WTC11 (cell line): ENCODE measurements around the gene TMPRSS12. TPM values are rescaled to one million over a fixed set of nuclear protein-coding genes. Genes with fewer than 3 reads are reported as not detected.

Source experiments
- ATAC-seq: fragments of 200-7000 bp; cut with Tn5 transposase; 2 replicates; pipeline ENCODE4 v1.10.0; 2021; ENCODE audit warnings: mild to moderate bottlenecking, moderate library complexity
- CTCF ChIA-PET: fragments of 300-600 bp; sonication (Branson Sonifier 250); formaldehyde crosslinking; loops from one replicate; lab custom pipeline; 2021; ENCODE audit warnings: antibody characterized with exemption; lab: Charles Lee
- POLR2A ChIA-PET: fragments of 350-600 bp; sonication (Branson Sonifier 250); formaldehyde crosslinking; loops from one replicate; lab custom pipeline; 2021; ENCODE audit warnings: antibody characterized with exemption; lab: Charles Lee
- DNase-seq: peaks from one replicate; pipeline ENCODE4 v3.0.0; 2021; ENCODE audit warnings: low spot score
- H3K27ac Mint-ChIP-seq: 2 replicates; pipeline ENCODE4 v1.8.0; 2021; ENCODE audit warnings: mixed read lengths
- H3K27me3 Mint-ChIP-seq: 2 replicates; pipeline ENCODE4 v1.8.0; 2021; ENCODE audit warnings: low read depth, mild to moderate bottlenecking, moderate library complexity, mixed read lengths
- H3K36me3 Mint-ChIP-seq: 2 replicates; pipeline ENCODE4 v1.8.0; 2021; ENCODE audit warnings: mixed read lengths
- H3K4me1 Mint-ChIP-seq: 2 replicates; pipeline ENCODE4 v1.8.0; 2022; ENCODE audit warnings: mixed read lengths
- H3K4me3 Mint-ChIP-seq: 2 replicates; pipeline ENCODE4 v1.8.0; 2021; ENCODE audit warnings: mild to moderate bottlenecking, moderate library complexity, mixed read lengths
- H3K9me3 Mint-ChIP-seq: 2 replicates; pipeline ENCODE4 v1.8.0; 2021; ENCODE audit warnings: mixed read lengths
- CBFB ChIP-seq: sonication (generic); formaldehyde crosslinking; IDR thresholded peaks from 2 replicates; pipeline ENCODE4 v1.8.1; 2022; ENCODE audit warnings: mild to moderate bottlenecking, low read depth, missing genetic modification reagents
- FOXP1 ChIP-seq: sonication (generic); formaldehyde crosslinking; IDR thresholded peaks from 2 replicates; pipeline ENCODE4 v1.8.0; 2022; ENCODE audit warnings: missing genetic modification reagents, mild to moderate bottlenecking, moderate library complexity, borderline replicate concordance
- JAZF1 ChIP-seq: fragments of 250-450 bp; sonication (Bioruptor Pico); IDR thresholded peaks from 2 replicates; pipeline ENCODE4 v1.9.0; 2021; ENCODE audit warnings: moderate library complexity, mild to moderate bottlenecking, inconsistent platforms
- NR1H2 ChIP-seq: sonication (generic); formaldehyde crosslinking; IDR thresholded peaks from 2 replicates; pipeline ENCODE4 v1.9.0; 2021; ENCODE audit warnings: mild to moderate bottlenecking, moderate library complexity, missing genetic modification reagents
- NR3C1 ChIP-seq: sonication (generic); formaldehyde crosslinking; conservative IDR thresholded peaks from 2 replicates; pipeline ENCODE4 v1.8.1; 2023; ENCODE audit warnings: low read depth, mild to moderate bottlenecking, missing genetic modification reagents
- PRRX2 ChIP-seq: fragments of 250-450 bp; sonication (Bioruptor Pico); IDR thresholded peaks from 2 replicates; pipeline ENCODE4 v1.8.0; 2021; ENCODE audit warnings: mild to moderate bottlenecking
- SOX15 ChIP-seq: fragments of 250-450 bp; sonication (Bioruptor Pico); IDR thresholded peaks from 2 replicates; pipeline ENCODE4 v1.9.0; 2021; ENCODE audit warnings: mild to moderate bottlenecking
- TEAD1 ChIP-seq: sonication (generic); formaldehyde crosslinking; IDR thresholded peaks from 2 replicates; pipeline ENCODE4 v1.8.0; 2022; ENCODE audit warnings: mild to moderate bottlenecking, missing genetic modification reagents
- ZNF138 ChIP-seq: sonication (generic); formaldehyde crosslinking; conservative IDR thresholded peaks from 2 replicates; pipeline ENCODE4 v1.8.1; 2022; ENCODE audit warnings: mild to moderate bottlenecking, moderate library complexity, missing genetic modification reagents
- ZNF317 ChIP-seq: sonication (generic); formaldehyde crosslinking; IDR thresholded peaks from 2 replicates; pipeline ENCODE4 v1.8.1; 2023; ENCODE audit warnings: low read depth, mild to moderate bottlenecking, moderate library complexity, missing genetic modification reagents, borderline replicate concordance
- ZNF396 ChIP-seq: fragments of 250-450 bp; sonication (Bioruptor Pico); IDR thresholded peaks from 2 replicates; pipeline ENCODE4 v1.8.0; 2021; ENCODE audit warnings: mild to moderate bottlenecking, moderate library complexity, borderline replicate concordance
- total RNA-seq: library from RNA; stranded (reverse); gene quantifications from 3 replicates; pipeline ENCODE4 v1.2.3, GENCODE V29; 2021
- TF ChIP-seq, protein P1 (sequence below): sonication (generic); formaldehyde crosslinking; IDR thresholded peaks from 2 replicates; pipeline ENCODE4 v1.8.1; 2022; ENCODE audit warnings: missing genetic modification reagents, borderline replicate concordance
- TF ChIP-seq, protein P2 (sequence below): fragments of 250-450 bp; sonication (Bioruptor Pico); IDR thresholded peaks from 2 replicates; pipeline ENCODE4 v1.9.0; 2021; ENCODE audit warnings: mild to moderate bottlenecking
- TF ChIP-seq, protein P3 (sequence below): sonication (generic); formaldehyde crosslinking; IDR thresholded peaks from 2 replicates; pipeline ENCODE4 v1.8.1; 2023; ENCODE audit warnings: mild to moderate bottlenecking, missing genetic modification reagents, moderate library complexity
- TF ChIP-seq, protein P4 (sequence below): sonication (generic); formaldehyde crosslinking; IDR thresholded peaks from 2 replicates; pipeline ENCODE4 v1.8.1; 2022; ENCODE audit warnings: mild to moderate bottlenecking, missing genetic modification reagents, moderate library complexity, borderline replicate concordance
- TF ChIP-seq, protein P5 (sequence below): fragments of 250-450 bp; sonication (Bioruptor Pico); conservative IDR thresholded peaks from 2 replicates; pipeline ENCODE4 v1.9.0; 2021; ENCODE audit warnings: mild to moderate bottlenecking
- TF ChIP-seq, protein P6 (sequence below): sonication (generic); formaldehyde crosslinking; IDR thresholded peaks from 2 replicates; pipeline ENCODE4 v1.8.1; 2023; ENCODE audit warnings: mild to moderate bottlenecking, missing genetic modification reagents
- TF ChIP-seq, protein P7 (sequence below): sonication (generic); formaldehyde crosslinking; IDR thresholded peaks from 2 replicates; pipeline ENCODE4 v1.8.1; 2023; ENCODE audit warnings: mild to moderate bottlenecking, missing genetic modification reagents

Gene TMPRSS12
- total RNA-seq, 1 experiment from 2014 or later: not detected

DNA sequence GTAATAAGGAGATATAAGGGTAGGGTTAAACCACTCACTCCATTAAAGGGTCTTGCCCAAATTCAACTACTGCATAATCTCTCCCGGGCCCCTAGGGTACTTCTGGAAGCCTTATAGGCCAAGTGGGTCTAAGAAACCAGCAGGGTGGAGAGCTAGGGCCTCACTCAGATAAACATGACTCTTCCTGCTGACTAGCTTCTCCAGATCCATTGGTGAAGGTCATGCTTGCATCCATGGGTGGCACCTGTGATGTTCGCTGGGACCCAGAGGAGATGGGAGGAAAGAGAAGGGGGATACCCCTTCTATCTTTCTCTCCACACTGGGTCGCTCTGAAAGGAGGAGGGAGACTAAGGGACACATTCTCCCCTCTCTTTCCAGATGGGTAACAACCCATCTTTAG, 73.6 kb downstream of the TMPRSS12 start:
- CTCF ChIA-PET: no interaction called here
- Mint-ChIP-seq H3K4me3 (no peak overlapping the region), H3K27me3 (no peaks in the 10 kb centered on the region; the same call in 1 of the 2 replicates), H3K27ac (no peak overlapping the region), H3K9me3 (peaks cover 80% of the 10 kb centered on the region)
- ATAC-seq: no peak
- TF ChIP-seq ZNF317 (CRISPR knock-in tag) (no peak), SOX15 (CRISPR knock-in tag) (no peak), NR1H2 (CRISPR knock-in tag) (no peak), JAZF1 (CRISPR knock-in tag) (no peak), CBFB (CRISPR knock-in tag) (no peak), ZNF396 (CRISPR knock-in tag) (no peak), NR3C1 (CRISPR knock-in tag) (no peak), ZNF138 (CRISPR knock-in tag) (no peak), TEAD1 (CRISPR knock-in tag) (no peak), PRRX2 (CRISPR knock-in tag) (no peak)
- TF ChIP-seq, protein P1, sequence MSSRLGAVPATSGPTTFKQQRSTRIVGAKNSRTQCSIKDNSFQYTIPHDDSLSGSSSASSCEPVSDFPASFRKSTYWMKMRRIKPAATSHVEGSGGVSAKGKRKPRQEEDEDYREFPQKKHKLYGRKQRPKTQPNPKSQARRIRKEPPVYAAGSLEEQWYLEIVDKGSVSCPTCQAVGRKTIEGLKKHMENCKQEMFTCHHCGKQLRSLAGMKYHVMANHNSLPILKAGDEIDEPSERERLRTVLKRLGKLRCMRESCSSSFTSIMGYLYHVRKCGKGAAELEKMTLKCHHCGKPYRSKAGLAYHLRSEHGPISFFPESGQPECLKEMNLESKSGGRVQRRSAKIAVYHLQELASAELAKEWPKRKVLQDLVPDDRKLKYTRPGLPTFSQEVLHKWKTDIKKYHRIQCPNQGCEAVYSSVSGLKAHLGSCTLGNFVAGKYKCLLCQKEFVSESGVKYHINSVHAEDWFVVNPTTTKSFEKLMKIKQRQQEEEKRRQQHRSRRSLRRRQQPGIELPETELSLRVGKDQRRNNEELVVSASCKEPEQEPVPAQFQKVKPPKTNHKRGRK (CRISPR knock-in tag): no peak
- TF ChIP-seq, protein P2, sequence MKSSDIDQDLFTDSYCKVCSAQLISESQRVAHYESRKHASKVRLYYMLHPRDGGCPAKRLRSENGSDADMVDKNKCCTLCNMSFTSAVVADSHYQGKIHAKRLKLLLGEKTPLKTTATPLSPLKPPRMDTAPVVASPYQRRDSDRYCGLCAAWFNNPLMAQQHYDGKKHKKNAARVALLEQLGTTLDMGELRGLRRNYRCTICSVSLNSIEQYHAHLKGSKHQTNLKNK (CRISPR knock-in tag): no peak
- TF ChIP-seq, protein P3, sequence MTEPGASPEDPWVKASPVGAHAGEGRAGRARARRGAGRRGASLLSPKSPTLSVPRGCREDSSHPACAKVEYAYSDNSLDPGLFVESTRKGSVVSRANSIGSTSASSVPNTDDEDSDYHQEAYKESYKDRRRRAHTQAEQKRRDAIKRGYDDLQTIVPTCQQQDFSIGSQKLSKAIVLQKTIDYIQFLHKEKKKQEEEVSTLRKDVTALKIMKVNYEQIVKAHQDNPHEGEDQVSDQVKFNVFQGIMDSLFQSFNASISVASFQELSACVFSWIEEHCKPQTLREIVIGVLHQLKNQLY: no peak
- TF ChIP-seq, protein P4, sequence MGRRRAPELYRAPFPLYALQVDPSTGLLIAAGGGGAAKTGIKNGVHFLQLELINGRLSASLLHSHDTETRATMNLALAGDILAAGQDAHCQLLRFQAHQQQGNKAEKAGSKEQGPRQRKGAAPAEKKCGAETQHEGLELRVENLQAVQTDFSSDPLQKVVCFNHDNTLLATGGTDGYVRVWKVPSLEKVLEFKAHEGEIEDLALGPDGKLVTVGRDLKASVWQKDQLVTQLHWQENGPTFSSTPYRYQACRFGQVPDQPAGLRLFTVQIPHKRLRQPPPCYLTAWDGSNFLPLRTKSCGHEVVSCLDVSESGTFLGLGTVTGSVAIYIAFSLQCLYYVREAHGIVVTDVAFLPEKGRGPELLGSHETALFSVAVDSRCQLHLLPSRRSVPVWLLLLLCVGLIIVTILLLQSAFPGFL: no peak
- TF ChIP-seq, protein P5, sequence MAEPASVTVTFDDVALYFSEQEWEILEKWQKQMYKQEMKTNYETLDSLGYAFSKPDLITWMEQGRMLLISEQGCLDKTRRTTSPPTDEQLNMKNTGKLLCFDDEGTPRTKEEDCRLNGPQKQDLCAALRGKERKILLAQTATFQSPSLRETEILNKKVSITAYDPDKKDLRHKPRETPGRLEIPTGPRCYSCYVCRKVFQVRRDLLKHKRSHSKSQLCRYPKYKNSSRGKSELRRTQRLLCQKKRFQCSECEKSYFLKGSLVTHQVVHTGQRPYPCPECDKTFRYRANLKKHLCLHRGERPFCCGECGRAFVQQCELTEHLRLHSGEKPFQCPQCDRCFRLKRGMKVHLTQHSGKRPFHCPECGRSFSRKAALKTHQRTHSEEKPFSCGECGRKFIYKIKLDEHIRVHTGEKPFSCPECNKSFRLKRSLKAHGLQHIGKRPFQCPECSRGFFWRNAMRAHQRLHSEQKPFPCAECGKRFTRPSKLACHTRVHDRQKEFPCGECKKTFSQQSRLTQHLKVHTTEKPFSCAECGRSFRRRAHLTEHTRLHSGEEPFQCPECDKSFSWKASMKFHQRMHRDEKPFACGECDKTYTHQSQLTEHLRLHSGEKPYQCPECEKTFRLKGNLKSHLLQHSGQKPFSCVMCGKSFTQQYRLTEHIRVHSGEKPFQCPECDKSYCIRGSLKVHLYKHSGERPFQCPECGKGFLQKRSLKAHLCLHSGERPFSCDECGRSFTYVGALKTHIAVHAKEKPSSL (CRISPR knock-in tag): no peak
- TF ChIP-seq, all 79 proteins: peak for 0
- DNase-seq: no peak
- Mint-ChIP-seq H3K4me1 (peaks cover 12% of the 10 kb centered on the region), H3K36me3 (peaks cover 70% of the 10 kb centered on the region)
- POLR2A ChIA-PET: interaction anchor here (0.6 kb wide), 2 partner anchors 395 to 787 kb away, joined by 3 to 5 read pairs; no protein-coding TSS in a partner anchor

DNA sequence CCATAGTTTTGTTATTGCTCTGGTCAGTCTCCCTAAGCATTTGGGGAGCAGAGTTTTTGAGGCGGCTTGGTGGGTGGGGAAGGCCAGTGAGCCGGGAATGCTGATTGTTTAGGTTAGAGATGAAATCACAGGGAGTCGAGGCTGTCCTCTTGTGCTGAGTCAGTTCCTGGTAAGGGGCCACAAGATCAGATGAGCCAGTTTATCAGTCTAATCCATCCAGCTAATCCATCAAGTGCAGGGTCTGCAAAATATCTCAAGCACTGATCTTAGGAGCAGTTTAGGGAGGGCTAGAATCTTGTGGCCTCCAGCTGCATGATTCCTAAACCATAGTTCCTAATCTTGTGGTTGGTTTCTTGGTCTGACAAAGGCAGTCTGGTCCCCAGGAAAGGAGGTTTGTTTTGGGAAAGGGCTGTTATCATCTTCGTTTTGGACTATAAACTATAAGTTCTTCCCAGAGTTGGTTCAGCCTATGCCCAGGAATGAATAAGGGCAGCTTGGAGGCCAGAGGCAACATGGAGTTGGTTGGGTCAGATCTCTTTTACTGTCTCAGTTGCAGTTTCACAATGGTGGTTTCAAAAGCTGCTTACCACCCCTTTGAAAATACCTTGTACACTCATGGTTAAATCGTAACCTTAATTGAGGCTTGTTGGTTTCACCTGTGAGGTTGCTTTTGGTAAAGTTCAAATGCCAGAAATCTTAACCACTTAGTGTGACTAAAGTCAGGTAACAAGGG, 76.0 kb downstream of the TMPRSS12 start:
- peaks cover 55% of the 10 kb centered on the region for H3K9me3 Mint-ChIP-seq
- peaks cover 45% of the 10 kb centered on the region for H3K36me3 Mint-ChIP-seq
- TF ChIP-seq, protein P6, sequence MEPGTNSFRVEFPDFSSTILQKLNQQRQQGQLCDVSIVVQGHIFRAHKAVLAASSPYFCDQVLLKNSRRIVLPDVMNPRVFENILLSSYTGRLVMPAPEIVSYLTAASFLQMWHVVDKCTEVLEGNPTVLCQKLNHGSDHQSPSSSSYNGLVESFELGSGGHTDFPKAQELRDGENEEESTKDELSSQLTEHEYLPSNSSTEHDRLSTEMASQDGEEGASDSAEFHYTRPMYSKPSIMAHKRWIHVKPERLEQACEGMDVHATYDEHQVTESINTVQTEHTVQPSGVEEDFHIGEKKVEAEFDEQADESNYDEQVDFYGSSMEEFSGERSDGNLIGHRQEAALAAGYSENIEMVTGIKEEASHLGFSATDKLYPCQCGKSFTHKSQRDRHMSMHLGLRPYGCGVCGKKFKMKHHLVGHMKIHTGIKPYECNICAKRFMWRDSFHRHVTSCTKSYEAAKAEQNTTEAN: no peak
- TF ChIP-seq FOXP1 (CRISPR knock-in tag): no peak
- TF ChIP-seq, protein P7, sequence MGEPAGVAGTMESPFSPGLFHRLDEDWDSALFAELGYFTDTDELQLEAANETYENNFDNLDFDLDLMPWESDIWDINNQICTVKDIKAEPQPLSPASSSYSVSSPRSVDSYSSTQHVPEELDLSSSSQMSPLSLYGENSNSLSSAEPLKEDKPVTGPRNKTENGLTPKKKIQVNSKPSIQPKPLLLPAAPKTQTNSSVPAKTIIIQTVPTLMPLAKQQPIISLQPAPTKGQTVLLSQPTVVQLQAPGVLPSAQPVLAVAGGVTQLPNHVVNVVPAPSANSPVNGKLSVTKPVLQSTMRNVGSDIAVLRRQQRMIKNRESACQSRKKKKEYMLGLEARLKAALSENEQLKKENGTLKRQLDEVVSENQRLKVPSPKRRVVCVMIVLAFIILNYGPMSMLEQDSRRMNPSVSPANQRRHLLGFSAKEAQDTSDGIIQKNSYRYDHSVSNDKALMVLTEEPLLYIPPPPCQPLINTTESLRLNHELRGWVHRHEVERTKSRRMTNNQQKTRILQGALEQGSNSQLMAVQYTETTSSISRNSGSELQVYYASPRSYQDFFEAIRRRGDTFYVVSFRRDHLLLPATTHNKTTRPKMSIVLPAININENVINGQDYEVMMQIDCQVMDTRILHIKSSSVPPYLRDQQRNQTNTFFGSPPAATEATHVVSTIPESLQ (CRISPR knock-in tag): no peak
- H3K27ac Mint-ChIP-seq: no peak overlapping the region
- H3K27me3 Mint-ChIP-seq: no peaks in the 10 kb centered on the region; the same call in 1 of the 2 replicates
- ATAC-seq (no peak), DNase-seq (no peak)
- CTCF ChIA-PET: no interaction called here
- H3K4me3 Mint-ChIP-seq: no peak overlapping the region
- POLR2A ChIA-PET: interaction anchor here (1.2 kb wide), 1 partner anchor 8 kb away, joined by 4 read pairs; no protein-coding TSS in a partner anchor
- peaks cover 21% of the 10 kb centered on the region for H3K4me1 Mint-ChIP-seq
